SK-N-SH (cell line): ENCODE measurements around the gene PRSS36.
A peak's percentile ranks its signal among the peaks of the same experiment; 100 is the strongest.

ENCODE experiments used
- EZH2phosphoT487 ChIP-seq: fragments of 200-600 bp; sonication (generic); IDR thresholded peaks from 2 replicates; pipeline ENCODE4 v1.6.1; 2017; ENCODE audit warnings: low read depth, mixed run types, mild to moderate bottlenecking, antibody characterized with exemption, moderate library complexity, borderline replicate concordance
- POLR2AphosphoS5 ChIP-seq: IDR thresholded peaks from 2 replicates; pipeline ENCODE4 v1.6.1; 2012; ENCODE audit warnings: low read depth, low read length
- TEAD4 ChIP-seq: IDR thresholded peaks from 2 replicates; pipeline ENCODE4 v1.4.0; 2012; ENCODE audit warnings: mild to moderate bottlenecking, borderline replicate concordance; ENCODE audit not compliant: insufficient read depth
- TF ChIP-seq, protein P1 (sequence below): fragments of 150-350 bp; IDR thresholded peaks from 2 replicates; pipeline ENCODE4 v1.6.1; 2016; ENCODE audit warnings: mild to moderate bottlenecking, low read depth, low read length
- TF ChIP-seq, protein P2 (sequence below): fragments of 200-600 bp; sonication (generic); IDR thresholded peaks from 2 replicates; pipeline ENCODE4 v1.6.1; 2017; ENCODE audit warnings: antibody characterized with exemption, mild to moderate bottlenecking, moderate library complexity
- TF ChIP-seq, protein P3 (sequence below): IDR thresholded peaks from 2 replicates; pipeline ENCODE4 v1.4.0; 2012; ENCODE audit warnings: low read depth

DNA sequence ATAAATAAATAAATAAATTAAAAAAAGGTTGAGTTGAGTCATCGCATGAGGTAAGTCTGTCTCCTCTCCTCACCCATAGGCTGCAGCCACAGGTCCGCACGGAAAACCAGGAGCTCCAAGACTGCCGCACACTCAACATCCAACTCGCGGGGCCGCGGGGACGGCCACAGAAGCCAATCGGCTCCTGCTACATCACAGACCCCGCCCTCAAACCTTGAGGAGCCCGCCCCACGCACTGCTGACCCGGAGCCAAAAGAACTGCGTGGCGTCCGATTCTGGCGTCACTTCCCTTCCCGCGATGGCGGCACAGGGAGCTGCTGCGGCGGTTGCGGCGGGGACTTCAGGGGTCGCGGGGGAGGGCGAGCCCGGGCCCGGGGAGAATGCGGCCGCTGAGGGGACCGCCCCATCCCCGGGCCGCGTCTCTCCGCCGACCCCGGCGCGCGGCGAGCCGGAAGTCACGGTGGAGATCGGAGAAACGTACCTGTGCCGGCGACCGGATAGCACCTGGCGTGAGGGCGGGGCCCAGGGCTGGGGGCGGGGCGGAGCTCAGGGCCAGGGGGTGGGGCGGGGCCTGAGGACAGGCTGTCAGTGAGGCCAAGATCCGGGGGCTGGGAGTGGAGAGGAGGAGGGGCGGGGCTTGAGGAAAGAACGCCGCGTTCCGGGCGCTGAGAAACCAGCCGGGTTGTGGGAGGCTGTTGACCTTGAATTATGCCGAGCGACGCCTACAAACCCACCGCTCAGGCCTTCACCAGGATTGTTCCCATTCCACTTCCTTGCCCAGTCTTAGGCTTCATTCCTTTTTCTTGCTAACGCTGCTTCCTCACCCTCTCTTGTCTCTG, 32.3 kb downstream of the PRSS36 start, which contains the start of gene KAT8:
- TF ChIP-seq, protein P1, sequence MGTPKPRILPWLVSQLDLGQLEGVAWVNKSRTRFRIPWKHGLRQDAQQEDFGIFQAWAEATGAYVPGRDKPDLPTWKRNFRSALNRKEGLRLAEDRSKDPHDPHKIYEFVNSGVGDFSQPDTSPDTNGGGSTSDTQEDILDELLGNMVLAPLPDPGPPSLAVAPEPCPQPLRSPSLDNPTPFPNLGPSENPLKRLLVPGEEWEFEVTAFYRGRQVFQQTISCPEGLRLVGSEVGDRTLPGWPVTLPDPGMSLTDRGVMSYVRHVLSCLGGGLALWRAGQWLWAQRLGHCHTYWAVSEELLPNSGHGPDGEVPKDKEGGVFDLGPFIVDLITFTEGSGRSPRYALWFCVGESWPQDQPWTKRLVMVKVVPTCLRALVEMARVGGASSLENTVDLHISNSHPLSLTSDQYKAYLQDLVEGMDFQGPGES, result no peak
- TF ChIP-seq, protein P2, sequence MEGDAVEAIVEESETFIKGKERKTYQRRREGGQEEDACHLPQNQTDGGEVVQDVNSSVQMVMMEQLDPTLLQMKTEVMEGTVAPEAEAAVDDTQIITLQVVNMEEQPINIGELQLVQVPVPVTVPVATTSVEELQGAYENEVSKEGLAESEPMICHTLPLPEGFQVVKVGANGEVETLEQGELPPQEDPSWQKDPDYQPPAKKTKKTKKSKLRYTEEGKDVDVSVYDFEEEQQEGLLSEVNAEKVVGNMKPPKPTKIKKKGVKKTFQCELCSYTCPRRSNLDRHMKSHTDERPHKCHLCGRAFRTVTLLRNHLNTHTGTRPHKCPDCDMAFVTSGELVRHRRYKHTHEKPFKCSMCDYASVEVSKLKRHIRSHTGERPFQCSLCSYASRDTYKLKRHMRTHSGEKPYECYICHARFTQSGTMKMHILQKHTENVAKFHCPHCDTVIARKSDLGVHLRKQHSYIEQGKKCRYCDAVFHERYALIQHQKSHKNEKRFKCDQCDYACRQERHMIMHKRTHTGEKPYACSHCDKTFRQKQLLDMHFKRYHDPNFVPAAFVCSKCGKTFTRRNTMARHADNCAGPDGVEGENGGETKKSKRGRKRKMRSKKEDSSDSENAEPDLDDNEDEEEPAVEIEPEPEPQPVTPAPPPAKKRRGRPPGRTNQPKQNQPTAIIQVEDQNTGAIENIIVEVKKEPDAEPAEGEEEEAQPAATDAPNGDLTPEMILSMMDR, result no peak
- TF ChIP-seq TEAD4 (no peak), POLR2AphosphoS5 (peak; percentile 95), EZH2phosphoT487 (no peak)
- TF ChIP-seq, protein P3, sequence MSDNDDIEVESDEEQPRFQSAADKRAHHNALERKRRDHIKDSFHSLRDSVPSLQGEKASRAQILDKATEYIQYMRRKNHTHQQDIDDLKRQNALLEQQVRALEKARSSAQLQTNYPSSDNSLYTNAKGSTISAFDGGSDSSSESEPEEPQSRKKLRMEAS, result peak; percentile 28; the same call in 1 of the 2 replicates
